K562 (cell line): ENCODE results near the gene RNF166.

ENCODE experiments used
- ARID4B ChIP-seq: sonication (generic); formaldehyde crosslinking; IDR thresholded peaks from 2 replicates; pipeline ENCODE4 v1.8.0; 2022; ENCODE audit warnings: mild to moderate bottlenecking, missing genetic modification reagents
- CHCHD3 ChIP-seq: fragments of 250-450 bp; sonication (Bioruptor Pico); IDR thresholded peaks from 2 replicates; pipeline ENCODE4 v2.1.2; 2022; ENCODE audit warnings: mild to moderate bottlenecking
- EZH2 ChIP-seq: IDR thresholded peaks from 2 replicates; pipeline ENCODE4 v1.6.1; 2012; ENCODE audit warnings: low read depth, mild to moderate bottlenecking, inconsistent platforms, low read length, borderline replicate concordance
- JUNB ChIP-seq: fragments of 450-650 bp; formaldehyde crosslinking; conservative IDR thresholded peaks from 2 replicates; pipeline ENCODE4 v1.4.0; 2020; ENCODE audit warnings: mild to moderate bottlenecking
- MED1 ChIP-seq: sonication (generic); formaldehyde crosslinking; IDR thresholded peaks from 2 replicates; pipeline ENCODE4 v1.8.1; 2023; ENCODE audit warnings: missing genetic modification reagents, borderline replicate concordance
- POLR2A ChIP-seq: fragments of 450-650 bp; conservative IDR thresholded peaks from 2 replicates; pipeline ENCODE4 v1.6.1; 2016
- POLR2B ChIP-seq: fragments of 450-650 bp; IDR thresholded peaks from 2 replicates; pipeline ENCODE4 v1.6.1; 2018; ENCODE audit warnings: low read depth; ENCODE audit not compliant: partially characterized antibody
- ZNF184 ChIP-seq: sonication (generic); formaldehyde crosslinking; IDR thresholded peaks from 2 replicates; pipeline ENCODE4 v1.5.0; 2020; ENCODE audit warnings: missing genetic modification reagents

- TF ChIP-seq JUNB (CRISPR knock-in tag) (no peak), CHCHD3 (no peak), ARID4B (CRISPR knock-in tag) (no peak), MED1 (CRISPR knock-in tag) (no peak), POLR2B (no peak), ZNF184 (CRISPR knock-in tag) (no peak), EZH2 (no peak), POLR2A (no peak)
Measured at GRCh38 chr16:88655733-88656281, 50.4 kb downstream of the RNF166 start.
